ENCODE measurements around the gene ZNF804B. TPM values are rescaled to one million over a fixed set of nuclear protein-coding genes. Genes with fewer than 3 reads are reported as not detected.

ZNF804B gene
- total RNA-seq, 2 donors from 2014 or later = not detected

- DNase-seq = no peak
- Histone ChIP-seq H3K4me3 (no peak overlapping the region), H3K36me3 (no peaks in the 10 kb centered on the region), H3K27me3 (no peaks in the 10 kb centered on the region), H3K27ac (no peak overlapping the region), H3K9me3 (no peaks in the 10 kb centered on the region), H3K4me1 (no peaks in the 10 kb centered on the region), H3K9ac (ENCODE audit: low read depth in 2 of 2, low read length in 2 of 2) (no peak overlapping the region)
- no peak for TF ChIP-seq CTCF (IDR thresholded peaks at IDR 0.05)
- intact Hi-C loops (cut with DNase I) = no loop called here
Observed at GRCh38 chr7:88772776-88773175, 13.3 kb downstream of the ZNF804B start.

- no peak for TF ChIP-seq CTCF (IDR thresholded peaks at IDR 0.05)
- no peaks in the 10 kb centered on the region for H3K9me3 ChIP-seq
- H3K4me1 ChIP-seq = no peaks in the 10 kb centered on the region
- no peak overlapping the region for H3K4me3 ChIP-seq
- no peaks in the 10 kb centered on the region for H3K36me3 ChIP-seq
- H3K27ac ChIP-seq = no peak overlapping the region
- no peak for DNase-seq
- no peaks in the 10 kb centered on the region for H3K27me3 ChIP-seq
- no peak overlapping the region for H3K9ac ChIP-seq (ENCODE audit: low read depth in 2 of 2, low read length in 2 of 2)
- intact Hi-C loops (cut with DNase I) = no loop called here
Observed at GRCh38 chr7:88775838-88776237, 16.3 kb downstream of the ZNF804B start.

- DNase-seq = no peak
- no peaks in the 10 kb centered on the region for H3K27me3 ChIP-seq
- no peaks in the 10 kb centered on the region for H3K36me3 ChIP-seq
- H3K4me1 ChIP-seq = no peaks in the 10 kb centered on the region
- no peak overlapping the region for H3K9ac ChIP-seq (ENCODE audit: low read depth in 2 of 2, low read length in 2 of 2)
- TF ChIP-seq CTCF (IDR thresholded peaks at IDR 0.05) = no peak
- H3K9me3 ChIP-seq = no peaks in the 10 kb centered on the region
- intact Hi-C loops (cut with DNase I) = no loop called here
- no peak overlapping the region for H3K4me3 ChIP-seq
- H3K27ac ChIP-seq = no peak overlapping the region
Observed at GRCh38 chr7:88787777-88788176, 28.3 kb downstream of the ZNF804B start.

GRCh38 chr7:88789480-88790064, 30.1 kb downstream of the ZNF804B start:
- intact Hi-C loops (cut with DNase I) = no loop called here

GRCh38 chr7:88791891-88792290, 32.4 kb downstream of the ZNF804B start:
- Histone ChIP-seq H3K9me3 (no peaks in the 10 kb centered on the region), H3K4me3 (no peak overlapping the region), H3K9ac (ENCODE audit: low read depth in 2 of 2, low read length in 2 of 2) (no peak overlapping the region), H3K27me3 (no peaks in the 10 kb centered on the region), H3K4me1 (no peaks in the 10 kb centered on the region), H3K27ac (no peak overlapping the region), H3K36me3 (no peaks in the 10 kb centered on the region)
- intact Hi-C loops (cut with DNase I) = no loop called here
- no peak for DNase-seq
- TF ChIP-seq CTCF (IDR thresholded peaks at IDR 0.05) = no peak

More at GRCh38 chr7:88789480-88790064, 30.1 kb downstream of the ZNF804B start:
- no peaks in the 10 kb centered on the region for H3K27me3 ChIP-seq
- H3K9me3 ChIP-seq = no peaks in the 10 kb centered on the region
- H3K36me3 ChIP-seq = no peaks in the 10 kb centered on the region
- peak; percentile 39 for TF ChIP-seq CTCF (IDR thresholded peaks at IDR 0.05)
- H3K4me3 ChIP-seq = no peak overlapping the region
- no peaks in the 10 kb centered on the region for H3K4me1 ChIP-seq
- no peak overlapping the region for H3K9ac ChIP-seq (ENCODE audit: low read depth in 2 of 2, low read length in 2 of 2)
- DNase-seq = no peak
- H3K27ac ChIP-seq = no peak overlapping the region
